ENCODE measurements around the gene ZSWIM7.

Gene ZSWIM7

GRCh38 chr17:15970500-15970899 lies 29.0 kb downstream of the ZSWIM7 start:
- no peaks in the 10 kb centered on the region for H3K4me1 ChIP-seq (ENCODE audit: control insufficient read depth, low read length)
- TF ChIP-seq, protein P1, sequence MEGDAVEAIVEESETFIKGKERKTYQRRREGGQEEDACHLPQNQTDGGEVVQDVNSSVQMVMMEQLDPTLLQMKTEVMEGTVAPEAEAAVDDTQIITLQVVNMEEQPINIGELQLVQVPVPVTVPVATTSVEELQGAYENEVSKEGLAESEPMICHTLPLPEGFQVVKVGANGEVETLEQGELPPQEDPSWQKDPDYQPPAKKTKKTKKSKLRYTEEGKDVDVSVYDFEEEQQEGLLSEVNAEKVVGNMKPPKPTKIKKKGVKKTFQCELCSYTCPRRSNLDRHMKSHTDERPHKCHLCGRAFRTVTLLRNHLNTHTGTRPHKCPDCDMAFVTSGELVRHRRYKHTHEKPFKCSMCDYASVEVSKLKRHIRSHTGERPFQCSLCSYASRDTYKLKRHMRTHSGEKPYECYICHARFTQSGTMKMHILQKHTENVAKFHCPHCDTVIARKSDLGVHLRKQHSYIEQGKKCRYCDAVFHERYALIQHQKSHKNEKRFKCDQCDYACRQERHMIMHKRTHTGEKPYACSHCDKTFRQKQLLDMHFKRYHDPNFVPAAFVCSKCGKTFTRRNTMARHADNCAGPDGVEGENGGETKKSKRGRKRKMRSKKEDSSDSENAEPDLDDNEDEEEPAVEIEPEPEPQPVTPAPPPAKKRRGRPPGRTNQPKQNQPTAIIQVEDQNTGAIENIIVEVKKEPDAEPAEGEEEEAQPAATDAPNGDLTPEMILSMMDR (IDR thresholded peaks at IDR 0.05; ENCODE audit: low read depth, low read length, poor library complexity, severe bottlenecking), result no peak
- TF ChIP-seq EZH2phosphoT487 (IDR thresholded peaks at IDR 0.05; ENCODE audit: borderline replicate concordance, low read length), result no peak
- H3K79me2 ChIP-seq (ENCODE audit: control insufficient read depth, low read length), result no peaks in the 10 kb centered on the region
- peaks cover 9% of the 10 kb centered on the region for H3K27me3 ChIP-seq (ENCODE audit: control insufficient read depth, low read length)
- no peaks in the 10 kb centered on the region for H3F3A ChIP-seq (ENCODE audit: control insufficient read depth, insufficient read depth)
- H3K9me3 ChIP-seq (ENCODE audit: control insufficient read depth, insufficient read depth, low read length), result no peaks in the 10 kb centered on the region
- H3K4me2 ChIP-seq (ENCODE audit: low read length), result no peak overlapping the region
- H3K9me2 ChIP-seq (replicated peaks; ENCODE audit: control insufficient read depth, low read length), result no peaks in the 10 kb centered on the region
- no peak overlapping the region for H3K4me3 ChIP-seq (ENCODE audit: low read length)
- H4K20me1 ChIP-seq (ENCODE audit: control insufficient read depth, insufficient read depth, low read depth, low read length), result no peaks in the 10 kb centered on the region
- H3K36me3 ChIP-seq (ENCODE audit: control insufficient read depth, low read length), result no peaks in the 10 kb centered on the region
- no peak overlapping the region for H3K27ac ChIP-seq (ENCODE audit: low read depth, low read length)

GRCh38 chr17:15969463-15969862 lies 30.0 kb downstream of the ZSWIM7 start:
- Histone ChIP-seq H3K27ac (ENCODE audit: low read depth, low read length) (no peak overlapping the region), H3K36me3 (ENCODE audit: control insufficient read depth, low read length) (no peaks in the 10 kb centered on the region), H3F3A (ENCODE audit: control insufficient read depth, insufficient read depth) (no peaks in the 10 kb centered on the region), H3K4me1 (ENCODE audit: control insufficient read depth, low read length) (no peaks in the 10 kb centered on the region), H3K27me3 (ENCODE audit: control insufficient read depth, low read length) (peaks cover 14% of the 10 kb centered on the region), H3K4me3 (ENCODE audit: low read length) (no peak overlapping the region), H3K9me3 (ENCODE audit: control insufficient read depth, insufficient read depth, low read length) (no peaks in the 10 kb centered on the region), H3K4me2 (ENCODE audit: low read length) (no peak overlapping the region), H3K79me2 (ENCODE audit: control insufficient read depth, low read length) (no peaks in the 10 kb centered on the region), H4K20me1 (ENCODE audit: control insufficient read depth, insufficient read depth, low read depth, low read length) (no peaks in the 10 kb centered on the region), H3K9me2 (replicated peaks; ENCODE audit: control insufficient read depth, low read length) (no peaks in the 10 kb centered on the region)
- TF ChIP-seq, protein P1 (IDR thresholded peaks at IDR 0.05; ENCODE audit: low read depth, low read length, poor library complexity, severe bottlenecking), result no peak
- TF ChIP-seq EZH2phosphoT487 (IDR thresholded peaks at IDR 0.05; ENCODE audit: borderline replicate concordance, low read length), result no peak

GRCh38 chr17:15967706-15968399 lies 31.7 kb downstream of the ZSWIM7 start:
- Histone ChIP-seq H4K20me1 (ENCODE audit: control insufficient read depth, insufficient read depth, low read depth, low read length) (no peaks in the 10 kb centered on the region), H3K27me3 (ENCODE audit: control insufficient read depth, low read length) (peaks cover 14% of the 10 kb centered on the region), H3K36me3 (ENCODE audit: control insufficient read depth, low read length) (no peaks in the 10 kb centered on the region), H3K4me2 (ENCODE audit: low read length) (no peak overlapping the region), H3F3A (ENCODE audit: control insufficient read depth, insufficient read depth) (no peaks in the 10 kb centered on the region), H3K9me2 (replicated peaks; ENCODE audit: control insufficient read depth, low read length) (no peaks in the 10 kb centered on the region), H3K4me1 (ENCODE audit: control insufficient read depth, low read length) (no peaks in the 10 kb centered on the region), H3K9me3 (ENCODE audit: control insufficient read depth, insufficient read depth, low read length) (no peaks in the 10 kb centered on the region), H3K4me3 (ENCODE audit: low read length) (no peak overlapping the region), H3K27ac (ENCODE audit: low read depth, low read length) (no peak overlapping the region), H3K79me2 (ENCODE audit: control insufficient read depth, low read length) (no peaks in the 10 kb centered on the region)
- TF ChIP-seq, protein P1 (IDR thresholded peaks at IDR 0.05; ENCODE audit: low read depth, low read length, poor library complexity, severe bottlenecking), result no peak
- TF ChIP-seq EZH2phosphoT487 (IDR thresholded peaks at IDR 0.05; ENCODE audit: borderline replicate concordance, low read length), result no peak

All from DOHH2 (cell line).